ACHN (cell line): ENCODE measurements around the gene GALNTL6.
A peak's percentile ranks its signal among the peaks of the same experiment; 100 is the strongest.

Experiments used
- DNase-seq: peaks from one replicate; pipeline ENCODE4 v3.0.0-alpha.2; 2015
- in situ Hi-C: cut with HindIII; loops from 2 replicates; pipeline ENCODE4 v1.10.0; 2017; ENCODE audit warnings: low sequenced_read_pairs, low pct_ligation_motif_present, low pct_unique_long_range_greater_than_20kb

Gene GALNTL6

DNA sequence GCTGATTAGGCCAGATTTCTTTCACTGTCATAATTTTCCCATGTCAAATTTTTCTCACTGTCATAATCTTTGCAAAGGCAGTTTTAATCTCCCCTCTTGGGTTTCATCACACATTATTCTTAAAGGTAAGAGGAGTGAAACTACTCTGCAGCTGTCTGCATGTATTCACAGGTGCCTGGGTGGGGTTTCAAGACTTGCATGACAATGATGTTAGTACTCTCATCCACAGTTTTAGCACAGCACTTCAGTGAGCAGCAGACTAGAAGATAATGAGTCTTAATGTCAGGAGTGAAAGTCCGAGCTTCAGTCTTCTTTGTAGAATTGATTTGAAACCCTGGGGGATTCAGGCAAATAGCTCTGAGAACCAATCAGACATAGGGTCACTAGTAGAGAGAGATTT lies 1172.9 kb downstream of the GALNTL6 start:
- no peak for DNase-seq
- in situ Hi-C loops = no loop called here

DNA sequence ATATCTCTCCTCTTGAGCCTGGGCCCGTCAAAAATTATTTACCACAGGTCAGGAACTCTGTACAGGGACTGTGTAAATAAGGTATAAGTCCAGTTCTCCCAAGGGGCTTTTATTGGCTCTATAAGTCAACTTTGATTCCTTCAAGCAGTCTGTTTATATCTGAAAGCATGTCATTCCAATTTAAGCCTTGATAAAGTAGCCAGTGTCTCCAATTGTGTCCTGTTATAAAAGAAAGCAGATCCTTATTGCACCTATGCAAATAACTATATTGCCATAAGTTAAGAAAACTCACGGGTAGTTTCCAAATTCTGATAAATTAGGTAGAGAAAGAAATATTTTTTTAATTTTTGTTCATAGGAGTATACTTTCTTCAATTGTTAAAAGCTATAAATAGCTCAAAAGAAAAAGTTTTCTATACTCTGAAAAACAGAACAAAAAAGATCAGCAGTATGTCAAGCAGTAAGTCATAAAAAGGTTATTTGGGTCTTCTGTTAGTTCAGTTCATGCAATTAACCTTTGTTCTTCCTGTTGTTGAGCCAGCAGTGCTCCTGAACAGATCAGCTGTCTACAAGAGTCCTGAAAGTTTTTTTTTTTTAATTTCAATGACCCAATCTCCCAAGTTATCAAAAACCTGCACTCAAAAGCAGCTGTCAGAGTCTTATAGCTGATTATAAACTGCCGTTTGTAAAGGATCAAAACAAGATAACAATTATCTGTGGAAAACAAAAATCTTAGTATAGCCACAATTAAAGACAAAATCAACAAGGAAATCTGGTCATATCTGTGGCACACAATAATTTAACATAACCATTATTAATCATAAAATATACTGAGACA lies 1177.0 kb downstream of the GALNTL6 start:
- in situ Hi-C loops = no loop called here
- no peak for DNase-seq

DNA sequence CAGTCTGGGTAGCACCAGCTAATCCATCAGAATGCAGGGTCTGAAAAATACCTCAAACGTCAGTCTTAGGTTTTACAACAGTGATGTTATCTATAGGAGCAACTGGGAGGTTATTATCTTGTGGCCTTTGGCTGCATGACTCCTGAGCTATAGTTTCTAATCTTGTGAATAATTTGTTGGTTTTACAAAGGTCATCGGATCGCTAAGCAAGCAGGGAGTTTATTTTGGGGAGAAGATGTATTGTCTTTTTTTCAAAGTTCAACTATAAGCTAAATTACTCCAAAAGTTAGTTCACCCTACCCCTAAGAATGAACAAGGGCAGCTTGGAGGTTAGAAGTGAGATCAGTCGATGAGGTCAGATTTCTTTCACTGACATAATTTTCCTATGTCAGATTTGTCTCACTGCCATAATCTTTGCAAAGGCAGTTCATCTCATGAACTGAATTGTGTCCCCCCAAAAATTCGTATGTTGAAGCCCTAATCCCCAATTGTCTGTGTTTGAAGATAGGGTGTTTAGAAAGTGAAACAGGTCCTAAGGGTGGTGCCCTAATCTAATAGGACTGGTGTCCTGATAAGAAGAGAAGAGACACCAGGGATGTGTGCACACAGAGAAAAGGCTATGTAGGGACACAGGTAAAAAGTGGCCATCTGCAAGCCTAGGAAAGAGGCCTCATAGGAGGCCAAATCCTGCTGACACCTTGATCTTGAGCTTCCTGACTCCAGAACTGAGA lies 1179.6 kb downstream of the GALNTL6 start:
- in situ Hi-C loops = no loop called here
- no peak for DNase-seq

DNA sequence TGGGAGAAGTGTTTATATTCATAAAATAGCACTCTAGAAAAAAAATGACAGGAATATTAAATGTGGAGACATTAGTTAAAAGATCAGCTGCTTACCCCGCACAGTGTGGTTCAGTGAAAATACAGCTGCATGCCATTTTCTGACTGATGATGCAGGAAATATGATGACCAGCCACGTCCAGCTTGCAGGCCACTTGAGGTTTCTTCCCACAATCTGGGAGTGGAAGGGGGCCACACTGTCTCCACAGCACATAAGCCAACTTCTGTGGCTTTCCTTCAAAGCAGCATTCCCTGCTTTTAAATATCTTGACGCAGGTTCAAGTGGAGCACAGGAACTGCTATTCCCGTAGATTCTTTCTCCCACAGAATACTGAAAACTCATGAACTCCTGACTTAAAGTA lies 1182.0 kb downstream of the GALNTL6 start:
- no peak for DNase-seq
- in situ Hi-C loops = no loop called here

DNA sequence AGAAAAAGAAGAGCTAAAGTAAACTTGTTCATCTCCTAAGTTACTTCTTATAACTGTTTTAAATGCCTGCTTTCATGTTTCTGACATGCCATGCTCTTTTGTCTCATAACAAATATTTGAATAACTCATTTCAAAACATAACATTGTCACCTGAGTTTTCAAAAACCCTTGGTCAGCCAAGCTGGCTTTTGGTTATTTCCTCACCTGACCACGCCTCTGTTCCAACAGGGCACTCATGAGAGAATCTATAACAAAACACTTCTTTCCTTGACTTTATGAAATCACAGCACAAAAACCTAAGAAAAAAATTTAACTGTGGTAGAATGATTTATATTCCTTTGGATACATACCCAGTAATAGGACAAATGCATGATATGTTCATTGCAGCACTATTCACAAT lies 1182.5 kb downstream of the GALNTL6 start:
- in situ Hi-C loops = no loop called here

DNA sequence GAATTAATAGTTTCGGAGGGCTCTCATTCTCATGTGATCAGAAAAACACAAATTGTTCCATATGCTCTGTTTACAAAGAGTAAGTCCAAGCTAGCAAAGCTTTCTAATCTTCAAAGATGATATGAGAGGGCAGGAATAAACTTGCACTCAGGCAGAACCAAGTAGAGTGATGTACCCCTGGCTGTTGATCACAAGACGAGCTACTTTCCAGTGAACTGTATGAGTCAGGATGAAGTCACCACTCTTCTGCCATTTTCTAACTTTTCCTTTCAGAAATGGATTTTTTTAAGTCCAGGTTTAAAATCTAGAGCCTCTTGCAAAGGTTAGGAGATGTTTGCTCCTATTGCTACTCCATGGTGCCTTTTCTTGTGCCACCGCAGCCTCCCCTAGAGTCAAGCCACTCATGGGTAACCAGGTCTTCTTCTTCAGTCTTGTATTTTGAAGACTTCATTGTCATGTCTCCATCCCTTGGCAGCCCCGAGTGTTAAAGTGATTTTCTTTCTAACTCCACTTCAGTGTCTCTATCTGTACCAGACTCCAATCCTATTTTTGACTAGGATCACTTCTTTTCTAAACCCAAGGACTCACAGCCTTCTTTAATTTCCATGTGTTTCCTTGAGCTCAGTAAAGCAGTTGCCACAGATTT lies 1183.5 kb downstream of the GALNTL6 start:
- in situ Hi-C loops = no loop called here
- DNase-seq = peak; percentile 69

More for the DNA sequence above, 1182.5 kb downstream of the GALNTL6 start:
- no peak for DNase-seq

DNA sequence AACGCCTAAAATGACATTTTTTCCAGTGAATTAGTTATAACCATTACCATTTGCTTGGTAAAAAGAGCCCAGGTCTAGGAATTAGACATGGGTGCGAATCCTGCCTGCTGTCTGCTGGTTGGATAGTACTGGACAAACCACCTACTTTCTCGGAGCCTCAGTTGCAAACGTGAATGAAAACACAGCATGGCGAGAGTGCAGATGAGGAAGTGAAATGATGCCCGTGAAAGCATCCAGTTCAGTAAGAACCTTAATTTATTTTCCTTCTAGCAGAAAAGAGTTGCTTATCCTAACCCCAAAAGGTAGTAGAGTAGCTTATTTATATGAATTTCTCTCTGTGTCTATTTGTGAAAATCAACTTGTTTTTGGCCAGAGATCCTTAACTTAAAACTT lies 1184.0 kb downstream of the GALNTL6 start:
- in situ Hi-C loops = no loop called here
- no peak for DNase-seq

DNA sequence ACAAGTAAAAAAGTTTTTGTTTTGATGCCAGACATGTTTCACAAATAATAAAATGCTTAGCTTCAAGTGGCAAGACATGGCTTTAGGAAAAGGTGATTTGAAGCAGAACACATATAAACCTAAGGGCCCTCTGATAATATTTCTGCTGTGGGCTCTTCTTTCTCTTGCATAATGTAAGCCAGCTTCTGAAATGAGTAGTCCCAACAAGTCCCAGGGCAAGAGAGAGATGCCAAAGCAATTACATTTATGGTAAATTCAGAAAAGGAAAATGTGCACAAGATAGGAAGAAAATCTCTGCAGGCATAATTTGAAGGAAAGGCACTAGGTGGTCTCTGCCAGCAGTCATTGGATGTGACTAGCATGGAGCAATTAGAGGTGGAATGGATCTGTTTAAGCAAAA lies 1184.7 kb downstream of the GALNTL6 start:
- in situ Hi-C loops = no loop called here
- no peak for DNase-seq

DNA sequence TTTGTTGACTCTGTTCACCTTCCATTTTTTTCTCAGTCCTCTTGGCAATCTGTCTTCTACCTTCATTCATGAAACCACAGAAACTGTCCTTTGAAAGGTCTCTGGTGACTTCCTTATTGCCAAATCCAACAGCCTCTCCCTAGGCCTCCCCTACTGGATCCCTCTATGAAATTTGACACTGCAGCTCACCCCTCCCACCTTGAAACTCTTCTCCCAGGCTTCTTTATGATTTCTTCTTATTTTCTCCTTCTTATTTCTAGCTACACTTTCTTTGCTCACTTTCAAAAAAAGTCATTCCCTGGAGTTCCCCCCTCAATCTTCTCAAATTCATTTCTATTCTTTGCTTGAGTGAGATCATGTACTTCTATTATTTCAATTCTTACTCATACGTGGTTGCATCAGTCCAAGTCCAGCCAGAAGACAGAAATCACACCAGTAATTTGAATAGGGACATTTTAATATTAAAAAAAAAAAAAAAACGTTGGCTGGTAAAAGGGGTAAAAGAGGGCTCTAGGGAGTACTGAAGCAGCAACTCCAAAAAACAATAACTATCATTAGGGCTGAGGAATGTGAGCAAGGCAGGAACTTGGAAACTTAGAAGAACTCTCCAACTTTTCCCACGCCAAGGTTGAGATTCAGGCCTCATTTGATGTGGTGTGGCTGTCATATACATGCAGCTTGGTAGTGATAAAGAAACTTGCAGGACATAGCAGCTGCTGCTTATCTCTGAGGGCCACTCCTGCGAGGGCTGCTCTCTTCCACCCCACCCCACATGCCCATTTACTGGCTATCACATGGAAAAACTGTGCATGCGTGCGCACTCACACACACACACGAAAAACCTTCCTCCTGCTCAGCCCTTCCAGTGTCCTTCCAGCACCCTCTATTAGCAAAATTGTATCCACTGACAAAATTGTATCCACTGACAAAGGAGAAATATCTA lies 1185.6 kb downstream of the GALNTL6 start:
- no peak for DNase-seq
- in situ Hi-C loops = no loop called here

DNA sequence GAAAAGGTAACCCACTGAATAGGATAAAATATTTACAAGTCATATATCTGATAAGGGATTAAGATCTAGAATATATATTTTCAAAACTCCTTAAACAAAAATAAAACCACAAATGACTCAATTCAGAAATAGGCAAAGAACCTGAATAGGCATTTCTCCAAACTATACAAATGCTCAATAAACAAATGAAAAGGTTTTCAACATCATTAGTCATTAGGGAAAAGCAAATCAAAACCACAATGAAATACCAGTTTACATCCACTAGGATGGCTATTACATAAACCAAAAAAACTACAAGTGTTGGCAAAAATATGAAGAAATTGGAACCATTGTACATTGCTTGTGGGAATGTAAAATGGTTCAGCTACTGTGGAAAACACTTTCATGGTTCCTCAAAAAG lies 1188.4 kb downstream of the GALNTL6 start:
- in situ Hi-C loops = loop anchor here (25.0 kb wide), 1 partner anchor 261 kb away; no protein-coding TSS in a partner anchor
- DNase-seq = no peak

DNA sequence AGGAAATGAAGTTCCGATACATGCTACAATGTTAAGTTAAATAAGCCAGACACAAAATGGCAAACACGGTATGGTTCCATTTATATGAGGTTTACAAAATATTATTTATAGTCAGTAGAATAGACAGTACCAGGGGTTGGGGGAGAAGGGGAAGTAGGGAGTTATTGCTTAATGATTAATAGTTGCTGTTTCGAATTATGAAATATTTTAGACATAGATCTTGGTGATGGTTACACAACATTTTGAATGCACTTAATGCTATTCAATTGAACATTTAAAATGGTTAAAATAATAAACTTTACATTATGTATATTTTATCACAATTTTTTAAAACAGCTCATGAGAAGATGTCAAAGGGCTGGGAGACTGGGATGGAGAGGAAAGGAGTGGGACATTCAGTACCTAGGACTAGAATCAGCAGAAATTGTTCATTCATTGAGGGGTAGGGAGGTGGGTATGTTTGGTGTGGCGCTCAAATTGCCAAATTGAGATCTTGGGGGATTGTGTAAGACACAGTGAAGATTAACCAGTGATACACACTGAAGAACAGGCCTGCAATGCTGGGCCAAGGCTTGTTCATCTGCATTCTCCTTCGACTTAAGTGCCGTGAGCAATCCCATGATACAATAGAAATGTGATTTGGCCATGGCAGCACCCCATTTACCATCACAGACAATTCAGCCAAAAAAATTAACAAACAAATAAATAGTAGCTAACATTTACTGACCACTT lies 1189.8 kb downstream of the GALNTL6 start:
- DNase-seq = no peak
- in situ Hi-C loops = loop anchor here (25.0 kb wide), 1 partner anchor 259 kb away; no protein-coding TSS in a partner anchor

DNA sequence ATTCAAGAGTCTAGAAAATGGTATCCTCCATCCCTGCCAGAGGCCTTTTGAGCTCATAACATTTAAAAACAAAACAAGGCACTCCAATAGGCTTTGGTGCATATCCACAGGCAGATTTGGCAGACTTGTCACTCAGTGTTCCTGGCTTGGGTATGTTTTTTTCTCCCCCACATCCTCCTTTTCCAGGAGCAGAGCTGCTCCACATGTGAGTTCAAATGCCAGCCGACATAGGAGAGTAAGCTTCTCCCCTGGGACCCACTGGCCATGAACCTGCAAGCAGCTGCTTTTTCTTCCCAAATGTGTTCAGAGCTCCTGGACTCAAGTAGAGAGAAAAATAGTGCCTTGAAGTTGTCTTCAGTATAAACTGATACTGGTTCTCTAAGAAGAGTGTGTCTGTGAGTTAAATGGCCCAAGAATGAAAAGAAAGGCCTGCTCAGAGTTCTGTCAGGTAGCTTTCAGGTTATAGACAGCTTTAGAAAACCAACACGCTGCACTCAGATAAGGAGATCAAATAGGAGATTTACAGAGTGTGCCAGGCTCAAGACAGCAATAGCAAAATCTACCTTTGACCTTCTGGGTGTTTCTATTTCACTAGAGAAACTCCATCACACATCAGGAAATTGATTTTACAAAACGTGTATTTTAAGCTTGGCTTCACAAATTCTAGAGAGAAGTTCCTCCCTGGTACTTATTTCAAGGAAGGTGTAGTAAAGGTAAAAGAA lies 1192.9 kb downstream of the GALNTL6 start:
- no peak for DNase-seq
- in situ Hi-C loops = loop anchor here (25.0 kb wide), 1 partner anchor 256 kb away; no protein-coding TSS in a partner anchor

DNA sequence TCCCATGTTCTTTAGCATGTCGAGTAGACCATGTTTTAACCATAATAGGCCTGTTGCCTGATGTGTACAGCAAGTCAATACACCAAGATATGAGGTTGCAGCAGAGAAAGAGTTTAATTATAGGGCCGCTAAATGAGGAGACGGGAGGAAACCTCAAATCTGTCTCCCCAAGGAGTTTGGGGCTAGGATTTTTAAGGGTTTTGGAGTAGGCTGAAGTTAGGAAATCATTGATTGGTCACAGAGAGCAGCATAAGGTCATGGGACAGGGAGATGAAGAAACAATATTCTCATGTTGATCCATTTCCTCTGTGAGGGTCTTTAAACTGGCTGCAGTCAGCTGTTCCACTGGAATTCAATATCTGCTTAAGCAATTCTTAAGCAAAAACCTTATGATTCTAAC lies 1195.2 kb downstream of the GALNTL6 start:
- in situ Hi-C loops = loop anchor here (25.0 kb wide), 1 partner anchor 254 kb away; no protein-coding TSS in a partner anchor

DNA sequence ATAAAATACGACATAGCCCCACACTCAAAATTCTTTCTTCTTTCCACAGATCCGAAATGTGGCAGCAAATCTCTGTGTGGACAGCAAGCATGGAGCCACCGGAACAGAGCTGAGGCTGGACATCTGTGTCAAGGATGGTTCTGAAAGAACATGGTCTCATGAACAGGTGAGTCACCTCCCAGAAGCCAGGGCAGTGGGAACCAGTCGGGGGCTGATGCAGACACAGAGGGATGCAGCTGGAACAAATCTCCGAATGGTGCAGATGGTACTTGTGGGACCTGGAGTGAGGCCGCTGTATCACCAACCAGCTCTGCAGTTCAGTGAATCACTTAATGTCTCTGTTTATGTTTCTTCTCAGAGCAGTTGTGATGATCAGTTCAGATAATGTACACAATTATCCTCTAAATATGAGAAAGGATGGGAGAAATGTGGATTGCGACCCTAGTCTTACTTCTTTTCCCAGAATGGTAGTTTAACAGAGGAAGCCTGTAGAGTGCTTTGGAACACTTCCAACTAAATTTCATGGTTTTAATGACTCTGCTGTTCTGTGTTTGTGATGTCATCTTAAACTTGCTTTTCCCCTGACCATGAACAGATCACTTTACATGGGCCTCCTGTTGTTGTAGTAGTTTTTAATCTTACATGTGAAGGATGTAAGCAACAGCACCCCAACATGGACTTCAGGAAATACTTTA lies 1196.1 kb downstream of the GALNTL6 start:
- no peak for DNase-seq

More for the DNA sequence above, 1195.2 kb downstream of the GALNTL6 start:
- no peak for DNase-seq

DNA sequence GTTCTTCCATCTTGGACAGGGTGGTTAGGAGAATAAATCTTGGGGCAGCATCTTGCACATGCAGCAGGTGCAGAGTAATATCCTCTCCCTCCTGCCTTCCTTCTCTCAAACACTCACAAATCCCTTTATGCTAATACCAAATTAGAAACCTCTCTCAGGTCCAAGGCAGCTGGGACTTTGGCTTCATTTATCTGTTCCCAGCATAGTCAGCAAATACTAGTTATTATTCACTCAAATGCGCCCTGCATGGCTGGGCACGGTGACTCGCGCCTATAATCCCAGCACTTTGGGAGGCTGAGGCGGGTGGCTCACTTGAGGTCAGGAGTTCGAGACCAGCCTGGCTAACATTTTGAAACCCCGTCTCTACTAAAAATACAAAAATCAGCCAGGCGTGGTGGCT lies 1199.4 kb downstream of the GALNTL6 start:
- DNase-seq = no peak
- in situ Hi-C loops = loop anchor here (25.0 kb wide), 1 partner anchor 250 kb away; no protein-coding TSS in a partner anchor

More for the DNA sequence above, 1196.1 kb downstream of the GALNTL6 start:
- in situ Hi-C loops = loop anchor here (25.0 kb wide), 1 partner anchor 253 kb away; no protein-coding TSS in a partner anchor

DNA sequence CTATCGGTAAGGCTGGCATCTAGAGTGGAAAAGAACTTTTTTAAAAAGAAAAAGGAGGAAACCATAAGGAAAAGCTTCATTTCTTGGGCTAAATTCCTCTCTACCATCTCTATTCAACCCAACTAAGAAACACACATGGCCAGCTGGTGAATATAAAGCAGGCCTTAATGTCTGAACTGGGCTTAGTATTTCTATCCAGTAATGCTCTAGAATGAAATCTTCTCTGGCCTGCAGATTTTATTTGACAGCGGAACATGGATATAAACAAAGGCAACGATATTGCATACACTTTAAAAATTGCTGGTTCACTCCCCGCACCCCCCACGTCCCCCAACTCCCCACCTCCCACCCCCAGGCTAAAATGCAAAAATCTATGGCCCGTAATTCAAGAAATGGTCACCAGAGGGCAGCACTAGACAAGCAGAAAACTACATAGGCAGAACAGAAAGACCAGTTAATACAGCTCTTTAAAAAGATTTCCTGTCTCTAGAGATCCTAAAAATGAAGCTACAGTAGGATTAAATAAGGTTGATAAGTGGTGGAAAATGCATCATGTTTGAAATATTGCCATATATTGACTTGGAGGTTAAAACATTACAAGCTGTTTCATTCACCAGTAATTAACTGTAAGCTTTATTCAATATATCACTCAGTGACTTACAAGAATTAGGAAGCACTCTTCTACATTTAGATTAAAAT lies 1200.2 kb downstream of the GALNTL6 start:
- DNase-seq = peak; percentile 51
- in situ Hi-C loops = loop anchor here (25.0 kb wide), 1 partner anchor 249 kb away; no protein-coding TSS in a partner anchor
